ENCODE data around the gene SLC5A7. TPM values are rescaled to one million over a fixed set of nuclear protein-coding genes. Genes with fewer than 3 reads are reported as not detected.

SLC5A7 gene
- polyA plus RNA-seq, 1 donor from 2014 or later, result not detected

DNA sequence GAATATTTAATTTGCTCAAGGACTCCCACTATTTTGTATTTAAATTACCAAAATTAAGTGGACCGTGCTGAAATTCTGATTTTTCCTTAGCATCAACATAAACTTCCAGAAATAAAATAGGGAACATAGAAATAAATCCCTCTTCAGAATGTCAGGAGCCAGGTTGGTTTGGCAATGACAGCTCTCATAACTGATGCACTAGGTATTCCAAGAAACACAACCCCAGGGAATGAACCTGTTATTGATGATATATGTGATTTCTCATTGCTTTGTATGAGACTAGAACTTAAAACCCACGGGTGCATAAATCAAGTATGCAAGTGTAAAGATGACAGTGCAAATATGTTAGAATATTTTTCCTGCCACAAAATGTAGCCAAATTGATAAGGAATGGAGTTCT, 12.8 kb downstream of the SLC5A7 start:
- no peaks in the 10 kb centered on the region for H3K79me2 ChIP-seq (replicated peaks; ENCODE audit: insufficient read depth, low read length)
- no peak overlapping the region for H3K4me2 ChIP-seq (ENCODE audit: low read length)
- no peaks in the 10 kb centered on the region for H3F3A ChIP-seq (ENCODE audit: insufficient read depth, low read length, poor library complexity, severe bottlenecking)
- no peak overlapping the region for H3K4me3 ChIP-seq (ENCODE audit: low read length)
- no peak overlapping the region for H3K9ac ChIP-seq (ENCODE audit: low read length)
- no peaks in the 10 kb centered on the region for H3K27me3 ChIP-seq (ENCODE audit: insufficient read depth, low read depth, low read length)
- TF ChIP-seq POLR2AphosphoS5 (IDR thresholded peaks at IDR 0.05) (peak; percentile 17), MXI1 (conservative IDR thresholded peaks at IDR 0.05; ENCODE audit: poor library complexity, severe bottlenecking) (no peak), EZH2 (IDR thresholded peaks at IDR 0.05; ENCODE audit: borderline replicate concordance, insufficient read depth, low read length, poor library complexity, severe bottlenecking) (no peak), TAF1 (IDR thresholded peaks at IDR 0.05; ENCODE audit: low read depth) (no peak)
- TF ChIP-seq, protein P1, sequence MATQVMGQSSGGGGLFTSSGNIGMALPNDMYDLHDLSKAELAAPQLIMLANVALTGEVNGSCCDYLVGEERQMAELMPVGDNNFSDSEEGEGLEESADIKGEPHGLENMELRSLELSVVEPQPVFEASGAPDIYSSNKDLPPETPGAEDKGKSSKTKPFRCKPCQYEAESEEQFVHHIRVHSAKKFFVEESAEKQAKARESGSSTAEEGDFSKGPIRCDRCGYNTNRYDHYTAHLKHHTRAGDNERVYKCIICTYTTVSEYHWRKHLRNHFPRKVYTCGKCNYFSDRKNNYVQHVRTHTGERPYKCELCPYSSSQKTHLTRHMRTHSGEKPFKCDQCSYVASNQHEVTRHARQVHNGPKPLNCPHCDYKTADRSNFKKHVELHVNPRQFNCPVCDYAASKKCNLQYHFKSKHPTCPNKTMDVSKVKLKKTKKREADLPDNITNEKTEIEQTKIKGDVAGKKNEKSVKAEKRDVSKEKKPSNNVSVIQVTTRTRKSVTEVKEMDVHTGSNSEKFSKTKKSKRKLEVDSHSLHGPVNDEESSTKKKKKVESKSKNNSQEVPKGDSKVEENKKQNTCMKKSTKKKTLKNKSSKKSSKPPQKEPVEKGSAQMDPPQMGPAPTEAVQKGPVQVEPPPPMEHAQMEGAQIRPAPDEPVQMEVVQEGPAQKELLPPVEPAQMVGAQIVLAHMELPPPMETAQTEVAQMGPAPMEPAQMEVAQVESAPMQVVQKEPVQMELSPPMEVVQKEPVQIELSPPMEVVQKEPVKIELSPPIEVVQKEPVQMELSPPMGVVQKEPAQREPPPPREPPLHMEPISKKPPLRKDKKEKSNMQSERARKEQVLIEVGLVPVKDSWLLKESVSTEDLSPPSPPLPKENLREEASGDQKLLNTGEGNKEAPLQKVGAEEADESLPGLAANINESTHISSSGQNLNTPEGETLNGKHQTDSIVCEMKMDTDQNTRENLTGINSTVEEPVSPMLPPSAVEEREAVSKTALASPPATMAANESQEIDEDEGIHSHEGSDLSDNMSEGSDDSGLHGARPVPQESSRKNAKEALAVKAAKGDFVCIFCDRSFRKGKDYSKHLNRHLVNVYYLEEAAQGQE (IDR thresholded peaks at IDR 0.05; ENCODE audit: borderline replicate concordance), result peak; percentile 78
- no peak overlapping the region for H3K27ac ChIP-seq (ENCODE audit: low read length)
- no peaks in the 10 kb centered on the region for H3K36me3 ChIP-seq (ENCODE audit: insufficient read depth, low read length)
- H3K9me2 ChIP-seq (ENCODE audit: insufficient read depth, low read length), result no peaks in the 10 kb centered on the region
- no peaks in the 10 kb centered on the region for H3K9me3 ChIP-seq (ENCODE audit: low read length)
- no peaks in the 10 kb centered on the region for H4K20me1 ChIP-seq (ENCODE audit: insufficient read depth)
- H2AFZ ChIP-seq (ENCODE audit: low read depth, low read length), result no peak overlapping the region

DNA sequence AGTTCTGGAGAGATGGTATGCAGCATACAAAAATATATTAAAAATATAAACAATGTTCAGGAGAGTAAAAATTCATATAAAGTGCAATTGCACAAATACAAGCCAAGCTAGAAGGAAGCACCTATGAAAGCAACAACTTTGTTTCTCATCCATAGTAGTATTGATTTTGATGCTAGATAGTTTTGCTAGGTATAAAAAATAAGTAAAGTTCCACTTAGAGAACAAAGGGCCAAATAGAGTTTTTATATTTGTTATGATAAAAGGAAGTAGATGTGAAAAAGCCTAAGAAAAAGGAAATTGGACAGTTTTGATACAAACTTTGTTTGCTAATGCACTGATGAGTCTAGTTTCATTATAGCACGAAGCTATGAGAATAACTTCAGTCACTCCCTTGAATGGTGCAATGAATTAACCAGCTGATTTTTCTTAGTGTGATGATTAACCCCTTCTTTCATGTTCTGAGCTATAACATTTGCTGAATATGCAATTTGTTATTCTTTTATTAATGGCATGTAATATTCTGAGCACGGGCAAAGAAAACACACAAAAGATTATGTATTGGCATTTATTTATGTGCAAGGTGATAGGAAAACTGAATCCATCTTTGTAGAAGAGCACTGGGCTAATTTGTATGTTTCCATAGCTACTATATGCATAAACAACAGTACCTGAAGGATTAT, 24.7 kb downstream of the SLC5A7 start:
- Histone ChIP-seq H3K27me3 (ENCODE audit: insufficient read depth, low read depth, low read length) (no peaks in the 10 kb centered on the region), H3K27ac (ENCODE audit: low read length) (no peak overlapping the region), H3K4me2 (ENCODE audit: low read length) (no peak overlapping the region), H3F3A (ENCODE audit: insufficient read depth, low read length, poor library complexity, severe bottlenecking) (no peaks in the 10 kb centered on the region), H3K79me2 (replicated peaks; ENCODE audit: insufficient read depth, low read length) (no peaks in the 10 kb centered on the region), H3K36me3 (ENCODE audit: insufficient read depth, low read length) (no peaks in the 10 kb centered on the region), H3K9ac (ENCODE audit: low read length) (no peak overlapping the region), H3K9me3 (ENCODE audit: low read length) (peaks cover 4% of the 10 kb centered on the region), H2AFZ (ENCODE audit: low read depth, low read length) (no peak overlapping the region), H3K9me2 (ENCODE audit: insufficient read depth, low read length) (no peaks in the 10 kb centered on the region), H4K20me1 (ENCODE audit: insufficient read depth) (no peaks in the 10 kb centered on the region), H3K4me3 (ENCODE audit: low read length) (no peak overlapping the region)
- TF ChIP-seq RAD21 (conservative IDR thresholded peaks at IDR 0.05), result no peak

DNA sequence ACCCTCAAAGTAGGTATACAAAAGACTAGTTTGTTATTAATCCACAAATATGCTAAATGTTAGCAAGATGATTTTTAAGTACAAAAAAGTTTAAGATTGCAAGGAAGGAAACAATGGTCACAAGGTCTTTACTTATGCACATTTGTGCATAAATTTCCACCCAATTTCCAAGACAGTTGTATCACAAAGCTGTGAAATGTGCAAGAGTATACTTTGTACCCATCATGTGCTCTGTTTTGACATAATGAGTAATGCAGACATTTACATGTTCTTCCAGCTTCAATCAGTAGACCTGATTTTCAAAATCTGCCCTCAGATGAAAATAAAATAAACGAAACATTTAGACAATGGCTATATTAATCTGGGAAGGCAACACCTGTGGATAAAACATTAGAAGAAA, 27.0 kb downstream of the SLC5A7 start:
- Histone ChIP-seq H3K9ac (ENCODE audit: low read length) (no peak overlapping the region), H3K27ac (ENCODE audit: low read length) (no peak overlapping the region), H3K9me2 (ENCODE audit: insufficient read depth, low read length) (no peaks in the 10 kb centered on the region), H3K4me2 (ENCODE audit: low read length) (no peak overlapping the region), H3K36me3 (ENCODE audit: insufficient read depth, low read length) (no peaks in the 10 kb centered on the region), H3F3A (ENCODE audit: insufficient read depth, low read length, poor library complexity, severe bottlenecking) (no peaks in the 10 kb centered on the region), H4K20me1 (ENCODE audit: insufficient read depth) (no peaks in the 10 kb centered on the region), H3K79me2 (replicated peaks; ENCODE audit: insufficient read depth, low read length) (no peaks in the 10 kb centered on the region), H3K4me3 (ENCODE audit: low read length) (no peak overlapping the region), H3K9me3 (ENCODE audit: low read length) (peaks cover 4% of the 10 kb centered on the region), H3K27me3 (ENCODE audit: insufficient read depth, low read depth, low read length) (no peaks in the 10 kb centered on the region), H2AFZ (ENCODE audit: low read depth, low read length) (no peak overlapping the region)
- TF ChIP-seq EP300 (conservative IDR thresholded peaks at IDR 0.05; ENCODE audit: poor library complexity, severe bottlenecking), result no peak
- no peak for TF ChIP-seq POLR2AphosphoS5 (IDR thresholded peaks at IDR 0.05)
- TF ChIP-seq, protein P2, sequence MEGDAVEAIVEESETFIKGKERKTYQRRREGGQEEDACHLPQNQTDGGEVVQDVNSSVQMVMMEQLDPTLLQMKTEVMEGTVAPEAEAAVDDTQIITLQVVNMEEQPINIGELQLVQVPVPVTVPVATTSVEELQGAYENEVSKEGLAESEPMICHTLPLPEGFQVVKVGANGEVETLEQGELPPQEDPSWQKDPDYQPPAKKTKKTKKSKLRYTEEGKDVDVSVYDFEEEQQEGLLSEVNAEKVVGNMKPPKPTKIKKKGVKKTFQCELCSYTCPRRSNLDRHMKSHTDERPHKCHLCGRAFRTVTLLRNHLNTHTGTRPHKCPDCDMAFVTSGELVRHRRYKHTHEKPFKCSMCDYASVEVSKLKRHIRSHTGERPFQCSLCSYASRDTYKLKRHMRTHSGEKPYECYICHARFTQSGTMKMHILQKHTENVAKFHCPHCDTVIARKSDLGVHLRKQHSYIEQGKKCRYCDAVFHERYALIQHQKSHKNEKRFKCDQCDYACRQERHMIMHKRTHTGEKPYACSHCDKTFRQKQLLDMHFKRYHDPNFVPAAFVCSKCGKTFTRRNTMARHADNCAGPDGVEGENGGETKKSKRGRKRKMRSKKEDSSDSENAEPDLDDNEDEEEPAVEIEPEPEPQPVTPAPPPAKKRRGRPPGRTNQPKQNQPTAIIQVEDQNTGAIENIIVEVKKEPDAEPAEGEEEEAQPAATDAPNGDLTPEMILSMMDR (IDR thresholded peaks at IDR 0.05; ENCODE audit: poor library complexity, severe bottlenecking), result no peak
- no peak for TF ChIP-seq EZH2 (IDR thresholded peaks at IDR 0.05; ENCODE audit: borderline replicate concordance, insufficient read depth, low read length, poor library complexity, severe bottlenecking)
- TF ChIP-seq RAD21 (conservative IDR thresholded peaks at IDR 0.05), result no peak
- no peak for TF ChIP-seq MXI1 (conservative IDR thresholded peaks at IDR 0.05; ENCODE audit: poor library complexity, severe bottlenecking)
- no peak for TF ChIP-seq TAF1 (IDR thresholded peaks at IDR 0.05; ENCODE audit: low read depth)
- TF ChIP-seq SMC3 (conservative IDR thresholded peaks at IDR 0.05; ENCODE audit: poor library complexity), result no peak
- TF ChIP-seq, protein P1 (IDR thresholded peaks at IDR 0.05; ENCODE audit: borderline replicate concordance), result no peak
